HepG2 (cell line): ENCODE results near the gene ZNF629.

ENCODE experiments used
- CTCF ChIP-seq: sonication (generic); formaldehyde crosslinking; IDR thresholded peaks from 2 replicates; pipeline ENCODE4 v1.5.0; 2020; ENCODE audit warnings: mild to moderate bottlenecking, missing genetic modification reagents, moderate library complexity
- HNF4A ChIP-seq: sonication (generic); formaldehyde crosslinking; IDR thresholded peaks from 2 replicates; pipeline ENCODE4 v1.4.0; 2020; ENCODE audit warnings: missing genetic modification reagents
- PHF8 ChIP-seq: sonication (generic); formaldehyde crosslinking; IDR thresholded peaks from 2 replicates; pipeline ENCODE4 v1.5.0; 2020; ENCODE audit warnings: missing genetic modification reagents
- RCOR2 ChIP-seq: IDR thresholded peaks from 2 replicates; pipeline ENCODE4 v1.6.1; 2016; ENCODE audit warnings: missing biosample characterization, missing genetic modification reagents
- ZNF24 ChIP-seq: fragments of 450-650 bp; IDR thresholded peaks from 2 replicates; pipeline ENCODE4 v1.6.1; 2017; ENCODE audit warnings: antibody characterized with exemption, mild to moderate bottlenecking

DNA sequence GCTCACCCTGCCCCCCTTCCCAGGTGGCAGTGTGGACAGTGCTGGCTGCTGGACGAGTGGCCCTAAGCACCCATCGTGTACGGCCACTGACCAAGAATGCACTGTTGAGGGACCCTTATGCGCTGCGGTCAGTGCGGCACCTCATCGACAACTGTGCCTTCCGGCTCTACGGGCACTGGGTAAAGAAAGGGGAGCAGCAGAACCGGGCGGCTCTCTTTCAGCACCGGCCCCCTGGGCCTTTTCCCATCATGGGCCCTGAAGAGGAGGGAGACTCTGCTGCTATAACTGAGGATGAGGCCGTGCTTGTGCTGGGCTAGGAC lies 30.3 kb downstream of the ZNF629 start:
- TF ChIP-seq ZNF24 (no peak), PHF8 (CRISPR knock-in tag) (no peak), HNF4A (CRISPR knock-in tag) (no peak), RCOR2 (CRISPR knock-in tag) (no peak), CTCF (no peak)
